HL-60 (cell line): ENCODE measurements around the gene CYB561A3.

ENCODE experiments used
- DNase-seq, 2 experiments: peaks; one replicate each; pipeline ENCODE4 v3.0.0-alpha.2; 2010 to 2020; ENCODE audit warnings: low read depth in 1 of 2, low spot score in 1 of 2
- H3K27ac ChIP-seq: fragments of 250-450 bp; sonication (Bioruptor Pico); replicated peaks from 2 replicates; pipeline ENCODE4 v1.5.1; 2020; ENCODE audit warnings: mild to moderate bottlenecking, moderate library complexity
- H3K27me3 ChIP-seq: fragments of 250-450 bp; sonication (Bioruptor Pico); 2 replicates; pipeline ENCODE4 v1.5.1; 2021; ENCODE audit warnings: mild to moderate bottlenecking, moderate library complexity; ENCODE audit not compliant: insufficient read depth, poor library complexity, severe bottlenecking
- H3K4me3 ChIP-seq: replicated peaks from 2 replicates; pipeline ENCODE4 v1.5.1; 2011; ENCODE audit warnings: mild to moderate bottlenecking, control low read depth, low read length; ENCODE audit not compliant: insufficient read depth
- GABPA ChIP-seq: IDR thresholded peaks from 2 replicates; pipeline ENCODE4 v1.6.1; 2012; ENCODE audit warnings: low read depth
- POLR2AphosphoS5 ChIP-seq: IDR thresholded peaks from 2 replicates; pipeline ENCODE4 v1.6.1; 2012; ENCODE audit warnings: low read depth
- SPI1 ChIP-seq: IDR thresholded peaks from 2 replicates; pipeline ENCODE4 v1.6.1; 2012; ENCODE audit warnings: low read depth, mild to moderate bottlenecking, borderline replicate concordance
- TF ChIP-seq, protein P1 (sequence below): IDR thresholded peaks from 2 replicates; pipeline ENCODE4 v1.6.1; 2012; ENCODE audit warnings: low read depth; ENCODE audit not compliant: insufficient replicate concordance
- TF ChIP-seq, protein P2 (sequence below): IDR thresholded peaks from one replicate; pipeline ENCODE4 v1.5.1; 2011; ENCODE audit warnings: low read length, control low read depth, inconsistent platforms; ENCODE audit not compliant: insufficient read depth

Gene CYB561A3

DNA sequence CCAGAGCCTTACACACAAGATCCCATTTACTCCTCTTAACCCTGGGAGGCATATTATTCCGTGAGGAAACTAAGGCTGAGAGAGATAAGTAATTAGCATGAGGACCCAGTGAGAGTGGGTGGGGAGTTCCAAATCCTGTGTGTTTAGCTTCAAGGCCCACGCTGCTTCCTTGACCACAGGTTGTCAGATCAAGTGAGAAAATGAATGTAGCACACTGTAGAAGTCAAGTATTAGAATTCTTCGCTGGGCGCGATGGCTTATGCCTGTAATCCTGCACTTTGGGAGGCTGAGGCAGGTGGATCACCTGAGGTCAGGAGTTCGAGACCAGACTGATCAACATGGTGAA lies 3.8 kb downstream of the CYB561A3 start:
- TF ChIP-seq, protein P1, sequence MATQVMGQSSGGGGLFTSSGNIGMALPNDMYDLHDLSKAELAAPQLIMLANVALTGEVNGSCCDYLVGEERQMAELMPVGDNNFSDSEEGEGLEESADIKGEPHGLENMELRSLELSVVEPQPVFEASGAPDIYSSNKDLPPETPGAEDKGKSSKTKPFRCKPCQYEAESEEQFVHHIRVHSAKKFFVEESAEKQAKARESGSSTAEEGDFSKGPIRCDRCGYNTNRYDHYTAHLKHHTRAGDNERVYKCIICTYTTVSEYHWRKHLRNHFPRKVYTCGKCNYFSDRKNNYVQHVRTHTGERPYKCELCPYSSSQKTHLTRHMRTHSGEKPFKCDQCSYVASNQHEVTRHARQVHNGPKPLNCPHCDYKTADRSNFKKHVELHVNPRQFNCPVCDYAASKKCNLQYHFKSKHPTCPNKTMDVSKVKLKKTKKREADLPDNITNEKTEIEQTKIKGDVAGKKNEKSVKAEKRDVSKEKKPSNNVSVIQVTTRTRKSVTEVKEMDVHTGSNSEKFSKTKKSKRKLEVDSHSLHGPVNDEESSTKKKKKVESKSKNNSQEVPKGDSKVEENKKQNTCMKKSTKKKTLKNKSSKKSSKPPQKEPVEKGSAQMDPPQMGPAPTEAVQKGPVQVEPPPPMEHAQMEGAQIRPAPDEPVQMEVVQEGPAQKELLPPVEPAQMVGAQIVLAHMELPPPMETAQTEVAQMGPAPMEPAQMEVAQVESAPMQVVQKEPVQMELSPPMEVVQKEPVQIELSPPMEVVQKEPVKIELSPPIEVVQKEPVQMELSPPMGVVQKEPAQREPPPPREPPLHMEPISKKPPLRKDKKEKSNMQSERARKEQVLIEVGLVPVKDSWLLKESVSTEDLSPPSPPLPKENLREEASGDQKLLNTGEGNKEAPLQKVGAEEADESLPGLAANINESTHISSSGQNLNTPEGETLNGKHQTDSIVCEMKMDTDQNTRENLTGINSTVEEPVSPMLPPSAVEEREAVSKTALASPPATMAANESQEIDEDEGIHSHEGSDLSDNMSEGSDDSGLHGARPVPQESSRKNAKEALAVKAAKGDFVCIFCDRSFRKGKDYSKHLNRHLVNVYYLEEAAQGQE, result no peak
- no peak for TF ChIP-seq GABPA
- Histone ChIP-seq H3K27ac (no peak overlapping the region), H3K27me3 (no peaks in the 10 kb centered on the region), H3K4me3 (no peak overlapping the region)
- no peak for DNase-seq

DNA sequence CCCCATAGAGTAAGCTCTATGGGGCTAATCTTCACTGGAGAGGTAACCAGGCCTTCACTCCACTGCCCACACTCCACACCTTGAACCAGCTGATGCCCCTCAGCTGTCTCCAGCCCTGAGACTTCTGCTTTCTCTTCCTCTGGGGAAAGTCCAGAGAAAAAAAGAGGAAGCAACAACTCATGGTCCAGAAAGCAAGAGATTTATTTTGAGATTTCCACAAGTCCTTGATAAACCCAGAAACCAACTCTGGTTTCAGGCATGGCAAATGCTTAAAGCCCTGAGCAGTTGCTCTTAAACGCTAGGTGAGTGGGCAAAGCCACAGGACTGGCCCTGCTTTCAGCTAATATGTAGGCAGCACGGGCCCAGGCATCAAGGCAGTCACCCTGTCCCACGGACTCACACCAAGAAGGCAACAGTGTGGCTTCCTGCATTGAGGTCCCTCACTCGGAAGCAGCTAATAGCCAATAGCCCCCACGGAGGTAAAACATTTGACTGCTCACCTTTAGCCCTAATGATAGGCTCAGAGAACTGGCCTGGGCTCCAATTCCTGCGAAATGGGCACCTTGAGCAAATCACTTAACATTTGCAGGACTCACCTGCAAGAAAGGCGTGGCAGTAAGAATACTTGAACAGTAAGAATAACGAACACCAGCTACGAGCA lies 4.3 kb downstream of the CYB561A3 start:
- peak in 1 of 2 experiments; percentile 79 for DNase-seq
- H3K27me3 ChIP-seq, result no peaks in the 10 kb centered on the region
- no peak overlapping the region for H3K4me3 ChIP-seq
- no peak overlapping the region for H3K27ac ChIP-seq
- TF ChIP-seq SPI1 (peak; percentile 97), POLR2AphosphoS5 (peak; percentile 55; the same call in 1 of the 2 replicates)
- TF ChIP-seq, protein P1, result no peak

DNA sequence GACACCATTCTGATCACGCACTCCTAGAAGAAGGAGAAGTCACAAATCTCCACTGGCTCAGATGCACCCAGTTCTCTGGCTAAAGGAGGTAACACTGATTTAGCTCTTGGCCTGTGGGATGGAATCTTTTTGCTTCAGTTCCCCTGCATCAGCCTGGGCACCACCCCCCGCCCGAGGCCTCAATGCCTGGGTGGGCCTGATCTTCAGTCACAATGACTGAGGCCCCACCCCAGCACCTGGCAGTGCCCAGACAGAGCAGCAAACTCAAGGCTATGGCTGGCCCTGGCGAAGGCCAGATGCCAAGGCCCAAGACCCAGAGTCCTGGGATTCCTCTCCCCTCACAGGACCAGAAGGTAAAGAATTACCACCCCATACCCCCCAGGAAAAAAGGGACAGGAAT lies 5.0 kb downstream of the CYB561A3 start:
- H3K4me3 ChIP-seq, result no peak overlapping the region
- no peak for DNase-seq
- no peak overlapping the region; the same call in 1 of the 2 replicates for H3K27ac ChIP-seq
- TF ChIP-seq SPI1 (no peak), GABPA (no peak), POLR2AphosphoS5 (no peak)
- TF ChIP-seq, protein P2, sequence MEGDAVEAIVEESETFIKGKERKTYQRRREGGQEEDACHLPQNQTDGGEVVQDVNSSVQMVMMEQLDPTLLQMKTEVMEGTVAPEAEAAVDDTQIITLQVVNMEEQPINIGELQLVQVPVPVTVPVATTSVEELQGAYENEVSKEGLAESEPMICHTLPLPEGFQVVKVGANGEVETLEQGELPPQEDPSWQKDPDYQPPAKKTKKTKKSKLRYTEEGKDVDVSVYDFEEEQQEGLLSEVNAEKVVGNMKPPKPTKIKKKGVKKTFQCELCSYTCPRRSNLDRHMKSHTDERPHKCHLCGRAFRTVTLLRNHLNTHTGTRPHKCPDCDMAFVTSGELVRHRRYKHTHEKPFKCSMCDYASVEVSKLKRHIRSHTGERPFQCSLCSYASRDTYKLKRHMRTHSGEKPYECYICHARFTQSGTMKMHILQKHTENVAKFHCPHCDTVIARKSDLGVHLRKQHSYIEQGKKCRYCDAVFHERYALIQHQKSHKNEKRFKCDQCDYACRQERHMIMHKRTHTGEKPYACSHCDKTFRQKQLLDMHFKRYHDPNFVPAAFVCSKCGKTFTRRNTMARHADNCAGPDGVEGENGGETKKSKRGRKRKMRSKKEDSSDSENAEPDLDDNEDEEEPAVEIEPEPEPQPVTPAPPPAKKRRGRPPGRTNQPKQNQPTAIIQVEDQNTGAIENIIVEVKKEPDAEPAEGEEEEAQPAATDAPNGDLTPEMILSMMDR, result no peak
- TF ChIP-seq, protein P1, result no peak
- H3K27me3 ChIP-seq, result no peaks in the 10 kb centered on the region

DNA sequence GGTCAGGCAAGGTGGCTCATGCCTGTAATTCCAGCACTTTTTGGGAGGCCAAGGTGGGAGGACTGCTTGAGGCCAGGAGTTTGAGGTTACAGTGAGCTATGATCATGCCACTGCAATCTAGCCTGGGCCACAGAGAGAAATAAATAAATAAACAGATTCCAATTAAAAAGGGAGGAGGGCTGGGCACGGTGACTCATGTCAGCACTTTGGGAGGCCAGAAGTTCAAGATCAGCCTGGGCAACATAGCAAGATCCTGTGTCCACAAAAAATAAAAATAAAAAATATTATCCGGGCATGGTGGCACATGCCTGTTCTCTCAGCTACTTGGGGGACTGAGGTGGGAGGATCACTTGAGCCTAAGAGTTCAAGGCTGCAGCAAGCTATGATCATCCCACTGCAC lies 7.5 kb downstream of the CYB561A3 start:
- H3K27ac ChIP-seq, result peak overlapping the region; percentile 67
- no peaks in the 10 kb centered on the region for H3K27me3 ChIP-seq
- TF ChIP-seq SPI1 (no peak), GABPA (no peak), POLR2AphosphoS5 (no peak)
- TF ChIP-seq, protein P2, result no peak
- TF ChIP-seq, protein P1, result no peak
- H3K4me3 ChIP-seq, result no peak overlapping the region
- no peak for DNase-seq
